GM12864 (cell line): Measurements from ENCODE around the gene AXIN1.

Source experiments
- DNase-seq: peaks from one replicate; pipeline ENCODE4 v3.0.0-alpha.2; 2011; ENCODE audit warnings: low read depth
- H3K4me3 ChIP-seq: 2 replicates; pipeline ENCODE4 v1.5.1; 2011; ENCODE audit warnings: mild to moderate bottlenecking, low read depth, low read length, control low read depth
- TF ChIP-seq, protein P1 (sequence below): IDR thresholded peaks from 2 replicates; pipeline ENCODE4 v1.5.1; 2011; ENCODE audit warnings: low read depth, mild to moderate bottlenecking, moderate library complexity, low read length, control low read depth, inconsistent platforms; ENCODE audit errors: missing control alignments

Gene AXIN1

DNA sequence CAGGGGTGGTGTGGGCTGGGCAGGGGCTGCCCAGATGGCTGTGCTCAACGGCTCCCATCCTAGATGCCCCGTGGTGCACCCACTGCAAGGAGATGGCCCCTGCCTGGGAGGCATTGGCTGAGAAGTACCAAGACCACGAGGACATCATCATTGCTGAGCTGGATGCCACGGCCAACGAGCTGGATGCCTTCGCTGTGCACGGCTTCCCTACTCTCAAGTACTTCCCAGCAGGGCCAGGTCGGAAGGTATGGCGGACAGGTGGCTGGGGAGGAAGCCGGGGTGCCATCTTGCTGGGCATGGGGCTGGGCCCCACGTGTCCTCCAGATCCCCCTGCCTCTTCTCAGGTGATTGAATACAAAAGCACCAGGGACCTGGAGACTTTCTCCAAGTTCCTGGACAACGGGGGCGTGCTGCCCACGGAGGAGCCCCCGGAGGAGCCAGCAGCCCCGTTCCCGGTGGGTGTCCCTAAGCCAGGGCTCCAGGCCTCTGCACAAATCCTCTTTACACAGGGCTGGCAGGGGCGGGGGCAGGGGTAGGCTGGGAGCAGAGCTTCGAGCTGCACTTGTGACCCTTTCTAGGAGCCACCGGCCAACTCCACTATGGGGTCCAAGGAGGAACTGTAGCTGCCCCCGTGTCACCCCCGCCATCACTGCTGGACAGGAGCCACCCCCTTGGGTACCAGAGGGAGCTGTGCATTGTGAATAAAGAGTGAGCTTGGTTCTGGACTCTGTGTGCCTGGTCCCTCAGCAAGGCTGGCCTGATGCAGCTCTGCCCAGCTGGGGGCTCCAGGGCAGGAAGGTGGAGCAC is 65.8 kb downstream of the AXIN1 start:
- H3K4me3 ChIP-seq = no peak overlapping the region
- no peak for DNase-seq
- TF ChIP-seq, protein P1, sequence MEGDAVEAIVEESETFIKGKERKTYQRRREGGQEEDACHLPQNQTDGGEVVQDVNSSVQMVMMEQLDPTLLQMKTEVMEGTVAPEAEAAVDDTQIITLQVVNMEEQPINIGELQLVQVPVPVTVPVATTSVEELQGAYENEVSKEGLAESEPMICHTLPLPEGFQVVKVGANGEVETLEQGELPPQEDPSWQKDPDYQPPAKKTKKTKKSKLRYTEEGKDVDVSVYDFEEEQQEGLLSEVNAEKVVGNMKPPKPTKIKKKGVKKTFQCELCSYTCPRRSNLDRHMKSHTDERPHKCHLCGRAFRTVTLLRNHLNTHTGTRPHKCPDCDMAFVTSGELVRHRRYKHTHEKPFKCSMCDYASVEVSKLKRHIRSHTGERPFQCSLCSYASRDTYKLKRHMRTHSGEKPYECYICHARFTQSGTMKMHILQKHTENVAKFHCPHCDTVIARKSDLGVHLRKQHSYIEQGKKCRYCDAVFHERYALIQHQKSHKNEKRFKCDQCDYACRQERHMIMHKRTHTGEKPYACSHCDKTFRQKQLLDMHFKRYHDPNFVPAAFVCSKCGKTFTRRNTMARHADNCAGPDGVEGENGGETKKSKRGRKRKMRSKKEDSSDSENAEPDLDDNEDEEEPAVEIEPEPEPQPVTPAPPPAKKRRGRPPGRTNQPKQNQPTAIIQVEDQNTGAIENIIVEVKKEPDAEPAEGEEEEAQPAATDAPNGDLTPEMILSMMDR = no peak

DNA sequence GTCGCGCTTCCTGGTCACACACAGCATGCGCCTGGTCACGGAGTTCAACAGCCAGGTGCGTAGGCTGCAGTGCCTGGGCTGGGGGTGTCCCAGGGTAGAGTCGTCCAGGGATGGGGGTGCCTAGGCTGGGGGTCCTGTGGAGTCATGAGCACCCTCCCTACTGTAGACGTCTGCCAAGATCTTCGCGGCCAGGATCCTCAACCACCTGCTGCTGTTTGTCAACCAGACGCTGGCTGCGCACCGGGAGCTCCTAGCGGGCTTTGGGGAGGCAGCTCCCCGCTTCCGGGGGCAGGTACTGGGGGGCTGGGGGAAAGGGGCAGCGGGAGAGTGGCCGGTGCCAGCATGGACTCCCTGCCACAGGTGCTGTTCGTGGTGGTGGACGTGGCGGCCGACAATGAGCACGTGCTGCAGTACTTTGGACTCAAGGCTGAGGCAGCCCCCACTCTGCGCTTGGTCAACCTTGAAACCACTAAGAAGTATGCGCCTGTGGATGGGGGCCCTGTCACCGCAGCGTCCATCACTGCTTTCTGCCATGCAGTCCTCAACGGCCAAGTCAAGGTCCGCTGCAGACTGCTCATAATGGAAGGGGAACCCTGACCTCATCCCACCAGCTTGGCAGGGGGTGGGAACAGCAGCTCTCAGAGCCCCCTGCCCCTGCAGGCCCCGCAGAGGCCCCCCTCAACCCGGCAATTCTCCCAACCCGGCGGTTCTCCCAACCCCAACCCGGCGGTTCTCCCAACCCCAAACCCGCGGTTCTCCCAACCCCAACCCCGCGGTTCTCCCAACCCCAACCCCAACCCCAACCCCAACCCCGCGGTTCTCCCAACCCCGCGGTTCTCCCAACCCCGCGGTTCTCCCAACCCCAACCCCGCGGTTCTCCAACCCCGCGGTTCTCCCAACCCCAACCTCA is 67.1 kb downstream of the AXIN1 start:
- no peak overlapping the region for H3K4me3 ChIP-seq
- TF ChIP-seq, protein P1 = no peak
- no peak for DNase-seq

DNA sequence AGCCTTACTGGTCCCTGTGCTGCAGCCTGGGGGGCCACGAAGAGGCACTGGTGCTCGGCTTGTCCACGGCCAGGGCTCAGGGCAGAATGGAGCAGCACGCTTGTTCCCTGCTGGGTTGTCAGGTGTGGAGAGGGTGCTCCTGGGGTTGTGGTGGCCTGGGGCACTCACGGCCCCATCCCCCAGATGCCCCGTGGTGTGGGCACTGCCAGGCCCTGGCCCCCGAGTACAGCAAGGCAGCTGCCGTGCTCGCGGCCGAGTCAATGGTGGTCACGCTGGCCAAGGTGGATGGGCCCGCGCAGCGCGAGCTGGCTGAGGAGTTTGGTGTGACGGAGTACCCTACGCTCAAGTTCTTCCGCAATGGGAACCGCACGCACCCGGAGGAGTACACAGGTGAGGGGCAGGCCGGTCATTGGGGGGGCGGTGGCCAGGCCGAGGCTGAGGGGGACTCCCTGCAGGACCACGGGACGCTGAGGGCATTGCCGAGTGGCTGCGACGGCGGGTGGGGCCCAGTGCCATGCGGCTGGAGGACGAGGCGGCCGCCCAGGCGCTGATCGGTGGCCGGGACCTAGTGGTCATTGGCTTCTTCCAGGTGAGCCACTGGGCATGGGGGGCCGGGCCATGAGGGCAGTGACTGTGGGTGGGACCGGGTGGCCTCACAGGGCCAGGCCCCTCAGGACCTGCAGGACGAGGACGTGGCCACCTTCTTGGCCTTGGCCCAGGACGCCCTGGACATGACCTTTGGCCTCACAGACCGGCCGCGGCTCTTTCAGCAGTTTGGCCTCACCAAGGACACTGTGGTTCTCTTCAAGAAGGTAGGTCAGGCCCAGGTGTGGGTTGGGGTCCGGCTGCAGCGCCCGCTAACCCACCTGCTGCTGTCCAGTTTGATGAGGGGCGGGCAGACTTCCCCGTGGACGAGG is 68.1 kb downstream of the AXIN1 start:
- TF ChIP-seq, protein P1 = no peak
- no peak overlapping the region for H3K4me3 ChIP-seq
- DNase-seq = no peak

DNA sequence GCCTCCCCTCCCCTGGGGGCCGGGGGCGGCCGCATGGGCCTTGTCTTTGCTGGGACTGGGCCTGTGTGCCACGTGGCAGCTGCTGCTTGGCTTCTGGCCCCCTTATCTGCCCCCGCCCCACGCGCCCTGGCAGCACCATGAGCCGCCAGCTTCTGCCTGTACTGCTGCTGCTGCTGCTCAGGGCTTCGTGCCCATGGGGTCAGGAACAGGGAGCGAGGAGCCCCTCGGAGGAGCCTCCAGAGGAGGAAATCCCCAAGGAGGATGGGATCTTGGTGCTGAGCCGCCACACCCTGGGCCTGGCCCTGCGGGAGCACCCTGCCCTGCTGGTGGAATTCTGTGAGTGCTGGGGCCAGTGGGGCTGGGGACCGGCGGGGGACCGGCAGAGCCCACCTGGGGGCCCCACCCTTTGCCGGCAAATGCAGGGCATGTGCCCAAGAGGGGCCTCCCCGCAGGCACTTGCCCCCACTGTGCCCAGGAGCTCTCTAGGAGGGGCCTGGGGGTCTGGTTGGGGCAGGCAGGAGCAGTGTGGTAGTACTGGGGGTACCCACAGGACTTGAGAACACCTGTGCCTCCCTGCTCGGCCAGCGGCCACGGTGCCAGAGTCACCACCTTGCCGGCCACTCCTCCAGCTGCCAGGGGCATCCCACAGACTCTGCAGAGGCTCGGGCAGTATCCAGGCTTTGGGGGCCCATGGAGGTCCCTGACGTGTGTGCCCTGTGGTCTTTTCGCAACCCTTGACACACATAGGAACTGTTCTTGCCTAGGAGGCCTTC is 69.3 kb downstream of the AXIN1 start, which contains the start of gene PDIA2:
Gene PDIA2, plus strand, starts transcription at position 132 of the 773 bp plus-strand sequence. Its CDS starts 6 bp downstream, at position 138.
- TF ChIP-seq, protein P1 = no peak
- no peak for DNase-seq
- H3K4me3 ChIP-seq = no peak within 1 kb of the TSS

DNA sequence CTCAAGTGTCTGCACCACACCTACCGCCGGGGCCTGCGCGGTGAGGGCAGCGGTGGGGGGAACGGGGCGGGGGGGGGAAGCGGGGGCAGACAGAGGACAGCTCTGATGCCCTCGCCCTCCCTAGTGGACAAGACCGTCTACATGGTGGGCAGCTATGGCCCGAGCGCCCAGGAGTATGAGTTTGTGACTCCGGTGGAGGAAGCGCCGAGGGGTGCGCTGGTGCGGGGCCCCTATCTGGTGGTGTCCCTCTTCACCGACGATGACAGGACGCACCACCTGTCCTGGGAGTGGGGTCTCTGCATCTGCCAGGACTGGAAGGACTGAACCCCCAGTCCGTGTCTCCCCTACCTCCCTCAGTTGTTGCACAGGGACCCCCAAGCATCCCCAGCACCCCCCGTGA is 70.0 kb downstream of the AXIN1 start:
- no peak for DNase-seq
- no peak overlapping the region for H3K4me3 ChIP-seq
- TF ChIP-seq, protein P1 = no peak
